HG03280 (cell line): Measurements from ENCODE around the gene GABBR2.
"Not testable (repeated sequence)": the region's sequence is repeated elsewhere in the genome, so short reads cannot be mapped to it uniquely, and the experiment has no call there.

Experiments used
- ATAC-seq: cut with Tn5 transposase; IDR thresholded peaks from one replicate; pipeline ENCODE4 v1.9.1; 2021; ENCODE audit warnings: mild to moderate bottlenecking, moderate library complexity; ENCODE audit not compliant: unreplicated experiment

Gene GABBR2

GRCh38 chr9:98599566-98600216 lies 109.0 kb downstream of the GABBR2 start:
- ATAC-seq: no peak

- no peak for ATAC-seq
Observed at GRCh38 chr9:98598861-98599260, 109.9 kb downstream of the GABBR2 start.

- no peak for ATAC-seq
Observed at GRCh38 chr9:98597236-98597771, 111.4 kb downstream of the GABBR2 start.

GRCh38 chr9:98596486-98596885 lies 112.2 kb downstream of the GABBR2 start:
- ATAC-seq: no peak

- no peak for ATAC-seq
Observed at GRCh38 chr9:98594546-98595160, 114.1 kb downstream of the GABBR2 start.

GRCh38 chr9:98593354-98594253 lies 115.1 kb downstream of the GABBR2 start:
- ATAC-seq: no peak

- ATAC-seq: no peak
Observed at GRCh38 chr9:98591696-98592095, 117.0 kb downstream of the GABBR2 start.

GRCh38 chr9:98590101-98590500 lies 118.6 kb downstream of the GABBR2 start:
- no peak for ATAC-seq

- no peak for ATAC-seq
Observed at GRCh38 chr9:98589102-98589501, 119.6 kb downstream of the GABBR2 start.

GRCh38 chr9:98584853-98585438 lies 123.8 kb downstream of the GABBR2 start:
- ATAC-seq: not testable (repeated sequence)

GRCh38 chr9:98584059-98584458 lies 124.7 kb downstream of the GABBR2 start:
- ATAC-seq: no peak

GRCh38 chr9:98583417-98583816 lies 125.3 kb downstream of the GABBR2 start:
- ATAC-seq: no peak

- no peak for ATAC-seq
Observed at GRCh38 chr9:98580956-98581355, 127.8 kb downstream of the GABBR2 start.

- ATAC-seq: no peak
Observed at GRCh38 chr9:98579700-98580099, 129.0 kb downstream of the GABBR2 start.

GRCh38 chr9:98577446-98577845 lies 131.3 kb downstream of the GABBR2 start:
- ATAC-seq: no peak

- ATAC-seq: no peak
Observed at GRCh38 chr9:98576859-98577258, 131.9 kb downstream of the GABBR2 start.

- ATAC-seq: no peak
Observed at GRCh38 chr9:98576354-98576753, 132.4 kb downstream of the GABBR2 start.

- peak; percentile 71 for ATAC-seq
Observed at GRCh38 chr9:98575379-98576346, 133.1 kb downstream of the GABBR2 start.

GRCh38 chr9:98573749-98574278 lies 134.9 kb downstream of the GABBR2 start:
- no peak for ATAC-seq

GRCh38 chr9:98572796-98573195 lies 135.9 kb downstream of the GABBR2 start:
- ATAC-seq: no peak
